Activated gamma-delta T cell treated with anti-CD3 and anti-CD28 coated beads, Interleukin-2, amount 50 U/mL, for 16 hours (primary cell): ENCODE results near the gene IDH3A.

Experiments
- DNase-seq: peaks from one replicate; pipeline ENCODE4 v3.0.0-alpha.2; 2020; ENCODE audit warnings: low read depth

IDH3A gene

DNA sequence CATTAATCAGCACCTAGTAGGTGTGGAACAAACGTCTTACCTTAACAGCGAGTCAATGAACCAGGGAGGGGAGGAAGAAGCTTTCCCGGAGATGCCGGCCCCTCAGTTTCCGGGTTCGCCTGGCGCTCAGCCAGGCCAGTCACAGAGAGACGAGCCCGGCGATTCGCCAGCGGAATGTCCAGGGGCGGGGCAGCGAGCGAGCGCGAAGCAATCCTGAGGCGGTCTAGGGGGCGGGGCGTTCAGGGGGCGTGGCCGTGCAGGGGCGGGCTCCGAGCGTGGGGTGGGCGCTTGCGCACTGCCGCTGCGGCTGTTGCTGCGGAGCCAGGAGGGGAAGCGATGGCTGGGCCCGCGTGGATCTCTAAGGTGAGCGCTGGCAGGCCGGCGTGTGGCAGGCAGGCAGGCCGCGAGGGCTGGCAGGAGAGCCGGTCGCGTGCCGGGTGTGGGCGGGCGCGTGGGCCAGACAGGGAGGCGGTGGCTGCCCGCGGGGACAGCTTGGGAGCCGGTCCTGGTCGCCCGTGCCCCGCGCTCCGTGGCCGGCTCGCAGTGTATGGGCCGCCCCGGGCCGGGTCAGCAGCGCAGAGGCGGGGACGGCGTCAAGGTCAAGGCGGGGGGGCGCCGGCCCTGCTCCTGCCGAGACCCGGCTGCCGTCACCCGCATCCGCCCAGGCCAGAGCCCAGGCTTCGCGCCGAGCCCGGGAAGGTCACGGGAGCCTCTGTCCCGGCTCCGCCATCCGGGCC, at the start of gene IDH3A:
Gene IDH3A, plus strand, starts transcription at position 295 of the 737 bp plus-strand sequence. Its CDS starts 42 bp downstream, at position 337.
- DNase-seq, result peak; percentile 100

DNA sequence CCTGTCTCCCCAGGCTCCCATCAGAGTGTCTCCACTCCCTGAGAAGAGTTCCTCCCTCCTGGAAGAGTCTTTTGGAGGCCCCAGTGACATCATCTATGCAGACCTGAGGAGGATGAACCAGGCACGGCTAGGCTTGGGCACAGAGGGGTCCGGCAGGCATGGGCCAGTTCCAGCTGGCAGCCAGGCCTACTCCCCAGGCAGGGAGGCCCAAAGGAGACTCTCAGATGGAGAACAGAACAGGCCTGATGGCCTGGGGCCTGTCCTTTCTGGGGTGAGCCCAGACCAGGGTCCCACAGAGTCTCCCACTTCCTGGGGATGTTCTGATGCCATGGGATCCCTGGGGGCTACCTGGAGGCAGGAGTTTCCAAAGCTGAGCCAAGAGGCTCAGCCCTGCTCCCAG, 48.3 kb upstream of the IDH3A start:
- DNase-seq, result no peak

DNA sequence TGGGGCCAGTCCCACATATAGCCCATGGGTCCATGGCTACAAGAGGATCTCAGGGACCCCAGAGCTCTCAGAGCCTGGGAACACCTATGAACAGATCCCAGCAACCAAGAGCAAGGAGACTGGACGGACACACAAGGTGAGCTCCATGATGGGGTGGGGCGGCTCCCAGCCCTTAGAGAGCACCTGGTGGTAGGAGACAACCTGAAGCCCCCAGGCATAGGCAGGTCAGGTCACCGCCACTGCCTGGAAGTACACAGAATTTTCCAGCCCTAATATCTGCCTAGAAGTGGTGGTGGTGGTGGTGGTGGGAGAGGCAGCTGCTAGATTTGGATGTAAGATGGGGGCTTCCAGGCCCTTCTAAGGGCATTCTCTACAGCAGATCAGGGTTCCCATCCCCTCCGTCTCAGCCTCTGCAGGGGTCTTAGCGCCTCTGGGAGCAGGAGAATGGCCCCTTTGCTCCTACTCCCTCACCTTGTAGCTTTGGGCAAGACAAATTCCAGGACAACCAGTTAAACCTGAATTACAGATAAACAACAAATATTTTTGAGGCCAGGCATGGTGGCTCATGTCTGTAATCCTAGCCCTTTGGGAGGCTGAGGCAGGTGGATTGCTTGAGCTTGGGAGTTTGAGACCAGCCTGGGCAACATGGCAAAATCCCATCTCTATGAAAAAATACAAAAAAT, 47.6 kb upstream of the IDH3A start:
- no peak for DNase-seq

DNA sequence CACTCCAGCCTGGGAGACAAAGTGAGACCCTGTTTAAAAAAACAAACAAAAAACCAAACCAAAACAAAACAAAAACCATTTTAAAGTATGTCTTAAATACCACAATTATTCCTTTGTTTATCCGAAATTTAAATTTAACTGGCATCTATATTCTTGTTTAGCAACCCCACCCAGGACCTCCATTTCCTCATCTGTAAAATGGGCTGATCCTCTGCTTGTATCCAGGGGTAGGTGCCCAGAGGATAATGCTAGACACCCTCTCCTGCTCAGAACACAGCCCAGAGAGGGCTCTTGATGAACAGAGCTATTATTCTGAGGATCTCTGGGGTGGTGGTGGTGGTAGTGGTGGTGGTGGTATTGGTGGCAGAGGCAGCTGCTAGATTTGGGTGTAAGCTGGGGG, 47.0 kb upstream of the IDH3A start:
- DNase-seq, result no peak

DNA sequence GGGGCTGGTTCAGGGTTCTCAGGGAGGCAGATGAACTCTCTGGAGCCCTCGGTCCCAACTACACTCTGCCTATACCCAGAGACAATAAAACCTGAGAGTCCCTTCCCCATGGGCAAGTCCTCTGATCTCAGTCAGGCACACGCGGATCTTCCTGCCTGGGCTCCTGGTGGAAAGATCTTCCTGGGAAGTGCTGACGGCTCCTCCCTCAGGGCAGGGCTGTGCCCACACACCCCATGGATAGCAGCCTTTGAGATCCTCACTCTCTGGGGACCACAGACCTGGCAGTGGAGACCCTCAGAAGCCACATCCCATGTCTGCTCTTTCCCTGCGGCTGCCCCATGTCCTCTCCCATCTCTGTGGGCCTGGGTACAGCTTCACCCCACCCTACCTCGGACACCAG, 46.4 kb upstream of the IDH3A start:
- DNase-seq, result no peak

DNA sequence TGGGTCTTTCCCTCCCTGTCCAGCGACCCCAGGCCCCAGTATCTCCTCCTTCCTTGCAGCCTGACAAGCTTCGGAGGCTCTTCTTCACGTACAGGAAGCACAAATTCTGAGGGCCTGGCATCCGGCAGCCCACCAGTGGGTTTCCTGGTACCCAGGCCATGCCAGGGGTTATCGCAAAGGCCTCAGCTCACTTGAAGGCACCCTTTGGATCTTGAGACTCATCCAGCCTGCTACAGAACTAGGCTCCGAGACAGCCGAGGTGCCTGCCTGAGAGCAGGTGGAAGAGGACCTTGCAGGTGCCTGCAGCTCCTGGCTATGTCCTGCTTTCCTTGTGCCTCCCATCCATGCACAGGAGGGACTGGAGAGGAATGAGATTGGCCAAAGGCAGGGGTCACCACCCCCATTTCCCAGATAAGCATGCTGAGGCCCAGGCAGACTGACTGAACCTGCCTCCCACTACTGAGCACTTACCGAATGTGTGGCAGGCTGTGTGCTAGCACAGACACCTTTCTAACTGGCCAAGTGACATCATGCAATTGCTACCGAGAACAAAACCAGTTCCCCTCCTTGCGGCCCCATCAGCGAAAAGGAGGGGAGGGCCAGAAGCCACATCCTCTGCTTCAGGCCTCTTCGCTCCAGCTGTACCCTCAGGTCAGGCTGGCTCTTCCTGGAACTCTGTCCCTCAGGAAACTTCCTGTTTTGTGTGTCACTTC, 45.6 kb upstream of the IDH3A start:
- peak; percentile 37 for DNase-seq

DNA sequence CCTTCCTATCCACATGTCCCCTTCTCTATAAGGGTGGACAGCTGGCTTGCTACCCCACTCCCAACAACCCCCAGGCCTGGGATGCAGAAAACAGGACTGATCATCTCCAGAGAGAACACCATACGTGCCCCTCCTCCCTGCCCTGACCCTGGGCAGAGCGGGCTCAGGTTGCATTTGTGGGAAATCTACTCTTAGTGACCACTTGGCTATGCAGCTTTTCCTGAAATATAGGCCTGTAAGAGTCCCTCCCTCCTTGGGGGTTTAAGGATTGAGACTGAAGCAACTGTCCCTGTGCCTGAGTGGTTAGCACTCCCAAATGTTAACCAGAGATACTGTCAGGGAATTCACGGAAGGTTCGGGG, 45.1 kb upstream of the IDH3A start:
- no peak for DNase-seq

DNA sequence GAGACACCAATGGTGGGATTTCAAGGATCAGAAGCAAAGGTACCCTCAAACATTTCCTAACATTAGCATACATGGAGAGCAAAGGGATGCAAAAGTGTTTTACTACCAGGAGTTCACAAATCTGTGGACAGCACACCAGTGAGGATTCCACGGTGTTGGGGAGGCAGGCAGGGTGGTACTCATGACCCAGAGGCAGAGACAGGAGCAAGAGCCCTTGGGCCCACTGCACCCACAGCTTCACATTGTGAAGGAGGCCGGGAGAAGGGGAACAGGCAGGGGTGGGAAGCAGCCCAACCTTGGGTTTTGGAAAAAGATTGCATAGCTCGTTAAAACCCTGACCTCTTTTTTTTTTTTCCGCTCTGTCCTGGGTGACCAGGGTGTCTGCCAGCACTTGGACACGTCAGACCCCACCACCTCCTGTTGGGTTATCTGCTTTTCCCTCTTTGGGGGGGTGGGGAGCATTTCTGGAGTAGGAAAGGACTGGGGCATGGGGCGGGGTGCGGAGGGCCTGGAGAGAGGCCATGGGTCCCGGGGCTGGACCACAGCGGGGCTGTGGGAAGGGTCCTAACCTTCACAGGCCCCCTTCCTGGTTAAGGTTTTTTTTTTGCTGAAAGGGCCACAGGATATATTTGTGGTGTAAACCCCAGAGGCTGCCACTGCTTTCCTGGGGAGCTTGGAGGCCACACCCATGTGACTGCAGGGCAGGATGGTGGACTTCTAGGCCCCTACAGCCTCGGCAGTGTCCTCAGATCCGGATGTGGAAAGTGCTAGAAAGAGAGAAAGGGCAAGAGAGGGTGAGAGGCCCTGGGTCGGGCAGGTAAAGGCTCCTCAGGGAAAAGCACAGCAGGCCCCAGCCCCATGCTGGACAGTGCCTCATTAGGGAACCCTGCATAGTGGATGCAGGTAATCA, 44.3 kb upstream of the IDH3A start:
- no peak for DNase-seq

DNA sequence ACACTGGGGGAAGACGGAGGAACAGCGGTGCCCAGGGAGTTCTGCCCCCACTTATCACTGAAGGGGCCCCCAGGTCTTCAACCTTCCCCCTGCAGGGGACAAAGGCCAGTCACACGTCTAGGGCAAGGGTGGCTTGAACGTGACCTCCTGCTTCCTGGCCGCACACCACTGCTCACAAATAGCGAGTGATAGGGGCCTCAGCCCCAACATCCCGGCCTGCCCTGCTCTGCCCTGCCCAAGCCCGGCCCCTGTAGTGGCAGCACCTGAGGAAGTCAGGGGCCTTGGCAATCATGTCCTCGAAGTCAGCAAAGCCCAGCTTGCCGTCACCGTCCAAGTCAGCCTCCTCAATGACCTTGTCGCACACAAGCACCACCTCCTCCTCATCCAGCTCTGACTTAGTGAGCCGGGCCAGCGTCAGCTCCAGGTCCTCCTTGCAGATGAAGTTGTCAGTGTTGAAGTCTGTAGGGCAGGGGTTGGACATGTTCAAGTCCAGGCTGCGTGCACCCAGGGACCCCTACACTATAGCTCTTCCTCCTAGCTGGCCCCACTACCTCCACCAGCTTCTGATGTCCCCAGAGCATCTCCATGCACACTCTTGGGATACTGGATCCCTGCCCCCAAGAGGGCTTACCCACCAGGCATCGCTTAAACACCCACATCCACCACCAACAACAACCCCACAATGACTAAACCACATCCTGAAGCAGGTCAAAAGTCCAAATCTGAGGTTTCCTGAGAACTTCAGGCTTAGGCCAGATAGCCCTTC, 43.5 kb upstream of the IDH3A start:
- DNase-seq, result no peak

DNA sequence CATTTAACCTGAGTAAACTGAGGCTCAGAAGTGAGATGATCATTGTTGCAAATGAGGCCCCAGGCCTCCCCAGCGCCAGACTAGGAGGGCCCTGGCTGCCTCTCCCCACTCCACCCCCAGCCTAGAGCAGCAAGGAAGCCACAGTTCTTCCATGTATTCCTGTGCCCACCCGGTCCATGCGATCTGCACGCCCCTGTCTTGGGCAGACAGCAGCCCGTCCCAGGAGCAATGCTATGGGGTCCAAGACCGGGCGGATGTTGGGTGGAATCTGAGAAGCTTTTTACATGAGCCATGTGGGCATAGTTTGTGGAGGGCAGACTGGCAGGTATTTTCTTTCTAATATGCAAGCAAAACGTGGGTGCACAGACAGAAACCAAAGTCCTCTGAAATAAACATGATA, 41.7 kb upstream of the IDH3A start:
- no peak for DNase-seq

DNA sequence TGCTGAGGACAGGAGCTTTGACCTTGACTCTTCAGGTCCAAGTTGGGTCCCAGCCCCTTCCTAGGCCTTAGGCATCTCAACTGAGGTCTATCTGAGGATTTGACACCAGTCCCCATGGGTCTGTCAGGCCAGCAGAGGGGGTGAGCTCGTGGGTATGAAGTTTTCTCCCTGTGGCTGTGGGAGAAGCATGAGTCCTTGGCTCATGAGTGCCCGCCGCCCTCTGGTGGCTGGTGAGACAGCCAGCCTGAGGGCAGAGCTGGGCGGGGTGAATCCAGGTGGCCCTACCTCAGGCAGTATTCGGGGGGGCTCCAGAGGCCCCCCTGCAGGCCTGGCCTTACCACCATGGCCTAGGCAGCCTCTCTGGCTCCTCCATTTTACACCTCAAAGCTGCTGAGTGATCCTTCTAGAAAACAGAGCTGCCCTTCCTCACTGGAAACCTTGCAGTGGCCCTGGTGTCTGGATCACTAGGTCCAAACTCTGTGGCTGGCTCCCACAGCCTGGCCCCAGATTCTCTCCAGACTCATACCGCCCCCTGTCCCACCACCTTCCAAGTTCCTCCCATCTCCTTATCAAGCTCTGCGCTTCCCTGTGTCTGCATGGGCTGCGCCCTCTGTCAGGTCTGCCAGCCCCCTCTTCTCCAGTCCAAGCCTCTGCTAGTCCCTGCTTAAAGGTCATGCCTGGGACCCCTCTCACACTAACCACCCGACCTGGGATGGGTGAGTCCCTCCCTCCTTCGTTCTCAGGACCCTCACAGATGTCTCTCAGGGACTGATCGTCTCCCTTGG, 40.7 kb upstream of the IDH3A start:
- peak; percentile 77 for DNase-seq

DNA sequence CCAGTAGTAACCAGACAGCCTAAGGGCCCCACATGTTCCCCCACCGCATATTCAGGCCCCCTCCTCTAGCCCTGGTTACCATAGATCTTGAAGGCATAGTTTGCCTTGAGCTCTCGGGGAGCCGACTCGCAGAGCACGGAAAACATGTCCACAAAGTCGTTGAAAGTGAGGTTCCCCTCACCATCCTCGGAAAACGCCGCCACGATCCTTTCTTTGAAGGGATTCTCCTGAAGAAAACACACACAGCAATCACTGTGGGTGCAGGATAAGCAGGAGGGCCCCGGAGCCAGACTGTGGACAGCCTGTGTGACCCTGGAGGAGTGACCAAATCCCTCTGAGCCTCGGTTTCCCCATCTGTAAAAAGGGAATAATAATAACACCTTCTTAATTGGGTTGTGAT, 40.0 kb upstream of the IDH3A start:
- no peak for DNase-seq

DNA sequence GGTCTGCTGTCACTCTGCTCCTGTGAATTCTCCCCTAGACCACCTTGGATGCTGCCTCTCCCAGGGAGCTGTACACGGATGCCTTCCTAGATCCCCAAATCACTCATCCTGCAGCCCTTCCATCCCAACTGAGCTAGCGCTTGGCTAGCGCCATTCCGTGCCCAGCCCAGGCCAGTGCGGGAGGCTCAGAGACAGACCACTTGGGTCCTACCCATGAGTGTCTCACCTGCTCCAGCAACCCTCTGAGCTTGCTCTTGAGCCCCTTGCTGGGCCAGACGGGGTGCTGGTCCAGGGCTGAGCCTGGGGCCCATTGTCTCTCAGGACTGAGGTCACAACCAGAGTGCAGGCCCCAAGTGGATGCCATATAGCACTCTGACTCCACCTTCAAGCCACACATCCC, 39.1 kb upstream of the IDH3A start:
- no peak for DNase-seq

DNA sequence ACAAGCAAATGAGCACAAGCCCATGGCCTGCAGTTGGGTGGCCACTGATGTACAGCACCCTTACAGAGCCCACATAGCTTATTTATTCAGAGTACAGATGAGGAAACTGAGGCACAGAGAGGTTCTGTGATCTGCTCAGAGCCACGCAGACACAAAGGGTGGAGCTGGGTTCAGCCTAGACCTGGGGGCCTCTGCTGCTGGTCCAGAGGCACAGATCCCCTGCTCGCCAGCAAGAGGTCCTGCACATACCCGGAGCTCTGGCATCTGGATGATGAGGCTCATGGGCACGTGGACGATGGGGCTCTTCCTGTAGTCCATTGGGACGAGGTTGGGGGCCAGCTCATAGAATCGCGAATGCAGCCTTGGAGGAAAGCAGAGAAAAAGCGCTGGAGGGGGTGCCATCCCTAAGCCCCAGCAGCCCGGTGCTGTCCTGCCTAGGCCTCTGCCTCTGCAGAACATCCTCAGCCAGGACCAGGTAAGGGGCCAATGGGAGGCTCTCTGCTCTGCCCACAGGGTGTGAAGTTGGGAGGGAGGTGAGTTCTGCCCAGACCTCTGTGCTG, 38.2 kb upstream of the IDH3A start:
- no peak for DNase-seq

DNA sequence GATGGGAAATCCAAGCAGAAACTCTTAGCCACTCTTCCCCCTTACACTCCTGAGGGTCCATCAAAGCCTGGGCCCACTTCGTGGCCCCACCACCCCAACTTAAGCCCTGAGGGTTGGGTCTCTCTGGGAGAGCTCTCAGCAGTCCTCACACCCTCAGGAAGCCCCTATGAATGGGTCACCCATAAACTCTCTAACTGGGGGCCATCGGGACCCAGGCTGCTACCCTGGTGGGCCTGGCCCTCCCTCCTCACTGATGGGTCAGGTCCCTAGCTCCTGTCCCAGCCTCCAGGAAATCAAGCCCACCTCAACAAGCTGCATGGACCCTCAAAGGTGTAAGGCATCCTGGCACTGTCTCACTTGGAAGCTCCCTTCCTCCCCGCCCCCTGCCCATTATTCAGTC, 37.4 kb upstream of the IDH3A start:
- DNase-seq, result no peak

DNA sequence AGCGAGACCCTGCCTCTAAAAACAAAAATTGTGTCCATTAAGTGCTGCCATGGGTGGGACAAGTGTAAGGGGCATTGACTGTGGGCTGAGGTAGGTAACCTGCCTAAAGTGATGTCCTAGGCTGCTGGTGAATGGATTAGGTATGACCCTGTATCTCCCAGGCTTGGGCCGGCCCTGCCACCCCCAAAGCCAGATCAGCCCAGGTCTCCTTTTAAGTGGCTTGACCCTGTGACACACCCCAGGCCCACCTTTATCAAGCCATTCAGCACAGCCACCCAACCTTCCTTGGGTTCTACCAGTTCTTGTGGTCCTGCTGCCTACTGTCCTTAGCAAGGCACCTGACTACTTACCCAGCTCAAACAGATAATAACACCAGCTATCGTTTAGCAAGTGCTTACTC, 36.6 kb upstream of the IDH3A start:
- DNase-seq, result no peak

DNA sequence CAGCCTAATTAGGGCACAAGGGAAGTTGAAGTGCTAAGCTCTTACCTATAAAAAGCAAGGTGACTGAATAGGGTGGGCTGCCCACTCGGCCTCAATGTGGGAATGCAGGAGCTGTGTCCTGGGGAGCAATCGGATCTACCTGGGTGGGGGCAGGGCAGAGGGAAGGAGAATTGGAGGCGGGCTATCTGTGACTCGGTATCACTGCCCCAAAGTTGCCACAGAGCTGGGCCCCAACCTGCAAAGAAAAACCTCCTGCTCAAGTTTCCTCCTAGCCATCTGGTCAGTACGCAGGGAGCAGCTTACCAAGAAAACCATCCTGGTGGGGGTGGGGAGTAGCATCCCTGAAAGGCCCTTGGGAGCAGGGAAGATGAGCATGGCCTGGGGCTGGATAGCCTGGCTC, 28.6 kb upstream of the IDH3A start:
- DNase-seq, result no peak

DNA sequence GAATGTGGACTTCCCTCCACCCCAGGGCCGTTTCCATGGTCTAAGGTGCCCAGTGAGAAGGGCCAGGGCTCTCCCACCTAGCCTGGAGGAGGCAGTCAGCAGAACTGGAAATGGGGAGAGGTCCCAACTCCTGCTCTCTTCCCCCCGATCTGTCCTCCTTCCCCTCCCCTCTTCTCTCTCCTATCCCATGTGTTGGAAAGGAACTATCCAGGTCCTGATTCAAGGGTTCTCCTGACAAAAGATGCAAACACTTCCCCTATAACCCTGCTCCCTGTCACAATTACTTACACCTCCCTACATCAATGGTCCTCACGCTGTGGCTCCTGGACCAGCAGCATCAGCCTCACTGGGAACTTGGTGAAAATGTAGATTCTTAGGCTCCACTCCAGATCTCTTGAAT, 23.9 kb upstream of the IDH3A start:
- DNase-seq, result no peak

DNA sequence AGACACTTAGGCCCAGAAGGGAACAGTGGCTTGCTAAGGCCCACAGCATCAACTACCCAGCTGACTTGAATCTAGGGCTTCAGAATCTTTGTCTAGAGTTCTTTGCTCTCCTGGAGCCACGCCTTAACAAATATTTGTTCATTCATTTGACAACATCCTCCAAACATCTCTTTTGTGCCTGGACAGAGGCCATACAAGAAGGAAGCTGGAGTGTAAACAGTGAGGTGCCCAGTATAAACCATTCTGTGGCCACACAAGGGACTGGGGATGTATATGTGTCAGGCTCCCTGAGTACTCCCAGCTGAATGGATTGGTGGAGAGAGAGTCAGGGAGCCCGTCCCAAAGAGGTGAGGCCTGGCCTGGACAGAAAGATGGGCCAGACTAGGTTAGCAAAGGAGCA, 21.3 kb upstream of the IDH3A start:
- DNase-seq, result no peak

DNA sequence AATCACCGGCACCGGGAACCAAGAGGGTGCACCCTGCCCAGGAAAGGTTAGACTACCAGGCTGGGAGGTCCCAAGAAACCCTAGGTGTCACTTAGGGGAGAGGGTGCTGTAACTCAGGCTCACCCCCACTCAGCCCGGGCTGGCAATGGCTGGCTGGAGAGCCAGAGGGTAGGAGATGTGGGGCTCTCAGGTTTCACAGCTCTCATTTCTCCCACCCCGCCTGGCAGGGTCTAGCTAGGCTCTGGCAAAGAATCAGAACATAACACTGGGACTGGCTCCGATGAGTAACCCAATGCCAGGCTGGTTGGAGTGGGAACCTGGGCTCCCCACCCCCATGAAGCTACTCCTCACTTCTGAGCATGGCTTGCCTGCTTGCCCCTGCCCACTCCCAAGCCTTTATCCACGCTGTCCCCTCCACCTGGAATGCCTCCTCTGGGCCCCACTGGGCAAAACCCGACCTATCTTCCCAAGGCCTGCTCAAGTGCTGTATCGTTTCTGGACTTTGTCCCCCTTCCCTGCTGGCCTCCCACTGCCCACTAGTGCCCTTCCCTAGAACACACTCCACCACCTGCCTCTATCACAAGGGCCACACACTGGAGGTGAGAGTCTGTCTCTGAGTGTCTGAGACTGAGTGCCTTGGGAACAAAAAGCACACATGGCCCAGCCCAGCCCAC, 19.9 kb upstream of the IDH3A start:
- DNase-seq, result no peak
